H9 (cell line): ENCODE results near the gene CHST1. TPM values are rescaled to one million over a fixed set of nuclear protein-coding genes. Genes with fewer than 3 reads are reported as not detected.

ENCODE experiments used
- DNase-seq: peaks from one replicate; pipeline ENCODE4 v3.0.0-alpha.2; 2017
- H2AFZ ChIP-seq: one replicate; pipeline ENCODE4 v1.6.1; 2013; ENCODE audit warnings: mild to moderate bottlenecking, low read length, control low read depth, moderate library complexity
- H2AK5ac ChIP-seq: 2 replicates; pipeline ENCODE4 v1.6.1; 2013; ENCODE audit warnings: low read length, control low read depth, mixed read lengths; ENCODE audit not compliant: insufficient read length
- H2BK120ac ChIP-seq: one replicate; pipeline ENCODE4 v1.6.1; 2013; ENCODE audit warnings: low read depth, mild to moderate bottlenecking, low read length, control low read depth, inconsistent platforms; ENCODE audit not compliant: poor library complexity, severe bottlenecking
- H2BK12ac ChIP-seq: 2 replicates; pipeline ENCODE4 v1.6.1; 2013; ENCODE audit warnings: low read length, control low read depth, mixed read lengths, low read depth; ENCODE audit not compliant: insufficient read length
- H2BK15ac ChIP-seq: 2 replicates; pipeline ENCODE4 v1.6.1; 2013; ENCODE audit warnings: low read depth, low read length, control low read depth
- H2BK20ac ChIP-seq: one replicate; pipeline ENCODE4 v1.6.1; 2013; ENCODE audit warnings: low read depth, mild to moderate bottlenecking, low read length, control low read depth, inconsistent platforms; ENCODE audit not compliant: poor library complexity, severe bottlenecking
- H2BK5ac ChIP-seq: 2 replicates; pipeline ENCODE4 v1.6.1; 2013; ENCODE audit warnings: low read length, control low read depth, mixed read lengths; ENCODE audit not compliant: insufficient read length
- H3K14ac ChIP-seq: 2 replicates; pipeline ENCODE4 v1.6.1; 2013; ENCODE audit warnings: low read length, control low read depth; ENCODE audit not compliant: insufficient read depth
- H3K18ac ChIP-seq: 2 replicates; pipeline ENCODE4 v1.6.1; 2013; ENCODE audit warnings: low read depth, mild to moderate bottlenecking, mixed read lengths, low read length, control low read depth; ENCODE audit not compliant: insufficient read length
- H3K23ac ChIP-seq: 2 replicates; pipeline ENCODE4 v1.6.1; 2013; ENCODE audit warnings: low read length, control low read depth, mixed read lengths, low read depth; ENCODE audit not compliant: insufficient read length
- H3K23me2 ChIP-seq: 2 replicates; pipeline ENCODE4 v1.6.1; 2013; ENCODE audit warnings: low read depth, mild to moderate bottlenecking, mixed read lengths, low read length, control low read depth; ENCODE audit not compliant: insufficient read length, poor library complexity, severe bottlenecking
- H3K27ac ChIP-seq: 2 replicates; pipeline ENCODE4 v1.5.1; 2013; ENCODE audit warnings: low read length, control low read depth, mixed read lengths, low read depth; ENCODE audit not compliant: insufficient read length
- H3K27me3 ChIP-seq: 2 replicates; pipeline ENCODE4 v1.6.1; 2013; ENCODE audit warnings: low read length, control low read depth, inconsistent platforms; ENCODE audit not compliant: insufficient read depth
- H3K4ac ChIP-seq: 2 replicates; pipeline ENCODE4 v1.6.1; 2013; ENCODE audit warnings: low read depth, mild to moderate bottlenecking, control low read depth, inconsistent platforms, low read length, moderate library complexity
- H3K4me1 ChIP-seq: 2 replicates; pipeline ENCODE4 v1.6.1; 2013; ENCODE audit warnings: low read length, control low read depth, inconsistent platforms; ENCODE audit not compliant: insufficient read depth
- H3K4me2 ChIP-seq: 2 replicates; pipeline ENCODE4 v1.6.1; 2013; ENCODE audit warnings: low read length, control low read depth, mixed read lengths; ENCODE audit not compliant: insufficient read length, insufficient read depth
- H3K56ac ChIP-seq: 2 replicates; pipeline ENCODE4 v1.6.1; 2013; ENCODE audit warnings: low read depth, mild to moderate bottlenecking, mixed read lengths, low read length, control low read depth; ENCODE audit not compliant: insufficient read length
- H3K79me1 ChIP-seq: 2 replicates; pipeline ENCODE4 v1.6.1; 2013; ENCODE audit warnings: low read depth, mild to moderate bottlenecking, moderate library complexity, low read length, control low read depth, inconsistent platforms; ENCODE audit not compliant: insufficient read depth, poor library complexity, severe bottlenecking
- H3K79me2 ChIP-seq: 2 replicates; pipeline ENCODE4 v1.6.1; 2013; ENCODE audit warnings: low read length, control low read depth, inconsistent platforms; ENCODE audit not compliant: insufficient read depth
- H3K9ac ChIP-seq: 2 replicates; pipeline ENCODE4 v1.6.1; 2013; ENCODE audit warnings: low read length, control low read depth, mixed read lengths; ENCODE audit not compliant: insufficient read length; ENCODE audit errors: extremely low read depth
- H3K9me3 ChIP-seq: one replicate; pipeline ENCODE4 v1.6.1; 2013; ENCODE audit warnings: low read depth, low read length, inconsistent platforms; ENCODE audit not compliant: control insufficient read depth
- H3T11ph ChIP-seq: one replicate; pipeline ENCODE4 v1.6.1; 2013; ENCODE audit warnings: mild to moderate bottlenecking, low read length, control low read depth, inconsistent platforms
- H4K20me1 ChIP-seq: one replicate; pipeline ENCODE4 v1.6.1; 2013; ENCODE audit not compliant: control insufficient read depth, insufficient read length, insufficient read depth
- H4K5ac ChIP-seq: 2 replicates; pipeline ENCODE4 v1.6.1; 2013; ENCODE audit warnings: low read depth, mild to moderate bottlenecking, mixed read lengths, low read length, control low read depth; ENCODE audit not compliant: insufficient read length
- H4K8ac ChIP-seq: replicated peaks from 2 replicates; pipeline ENCODE4 v1.6.1; 2013; ENCODE audit warnings: low read length, control low read depth, mixed read lengths, low read depth; ENCODE audit not compliant: insufficient read length
- H4K91ac ChIP-seq: 2 replicates; pipeline ENCODE4 v1.6.1; 2013; ENCODE audit warnings: low read depth, mild to moderate bottlenecking, moderate library complexity, mixed read lengths, low read length, control low read depth; ENCODE audit not compliant: insufficient read length
- H3K27ac Mint-ChIP-seq, 3 experiments: 2 replicates in 2 of 3; 3 replicates in 1 of 3; pipeline ENCODE4 v1.8.0; 2020 to 2021; ENCODE audit warnings: mixed read lengths in 3 of 3, mild to moderate bottlenecking in 1 of 3, moderate library complexity in 1 of 3
- H3K27me3 Mint-ChIP-seq: 2 replicates; pipeline ENCODE4 v1.8.0; 2021; ENCODE audit warnings: low read depth, mild to moderate bottlenecking, moderate library complexity, mixed read lengths
- H3K36me3 Mint-ChIP-seq, 3 experiments: 2 replicates in 2 of 3; 3 replicates in 1 of 3; pipeline ENCODE4 v1.8.0; 2020 to 2021; ENCODE audit warnings: low read depth in 3 of 3, mixed read lengths in 3 of 3; ENCODE audit not compliant: insufficient read depth in 1 of 3
- H3K4me1 Mint-ChIP-seq, 2 experiments: 2 replicates each; pipeline ENCODE4 v1.8.0; 2020; ENCODE audit warnings: mixed read lengths in 2 of 2
- H3K4me3 Mint-ChIP-seq, 2 experiments: 2 replicates in 1 of 2; 3 replicates in 1 of 2; pipeline ENCODE4 v1.8.0; 2020 to 2021; ENCODE audit warnings: mild to moderate bottlenecking in 2 of 2, mixed read lengths in 2 of 2, moderate library complexity in 1 of 2
- H3K9me3 Mint-ChIP-seq, 2 experiments: 2 replicates in 1 of 2; 3 replicates in 1 of 2; pipeline ENCODE4 v1.8.0; 2020; ENCODE audit warnings: mild to moderate bottlenecking in 2 of 2, mixed read lengths in 2 of 2, moderate library complexity in 1 of 2
- WGBS: extraction: QIAGEN DNeasy Blood & Tissue Kit; methylation state at CpG from one replicate; pipeline ENCODE4 v1.1.7; 2013; ENCODE audit warnings: missing lambda C conversion rate, low lambda C conversion rate, mixed read lengths; ENCODE audit not compliant: insufficient read length; ENCODE audit errors: extremely low coverage; 5-methylcytosine and 5-hydroxymethylcytosine counted together
- total RNA-seq: library from RNA; stranded (reverse); gene quantifications from 2 replicates; pipeline ENCODE4 v1.2.1, GENCODE V29; 2021
- TF ChIP-seq, protein P1 (sequence below): fragments of 200-600 bp; sonication (generic); conservative IDR thresholded peaks from 3 replicates; pipeline ENCODE4 v1.8.0; 2021; ENCODE audit warnings: antibody characterized with exemption, mild to moderate bottlenecking

CHST1 gene
- total RNA-seq, 1 experiment from 2014 or later, result 0.57 TPM

DNA sequence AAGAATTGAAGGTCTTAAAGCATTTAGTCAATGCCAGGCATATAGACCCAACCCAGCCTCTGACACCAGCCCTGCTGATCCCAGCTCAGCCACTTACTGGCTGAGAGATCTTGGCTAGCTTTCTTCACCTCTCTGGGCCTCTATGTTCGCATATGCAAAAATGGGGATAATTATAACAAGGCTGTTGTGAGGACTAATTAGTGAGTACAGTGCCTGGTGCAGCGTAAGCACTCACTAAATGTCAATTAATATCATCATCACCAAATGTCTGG is 10.5 kb downstream of the CHST1 start:
- H3K79me1 ChIP-seq, result no peaks in the 10 kb centered on the region
- peaks cover 20 to 25% of the 10 kb centered on the region in 2 experiments for H3K4me1 Mint-ChIP-seq
- H3K56ac ChIP-seq, result no peak overlapping the region
- no peak overlapping the region; a peak in 1 of 5 replicates for H3K4me3 Mint-ChIP-seq
- H3K27me3 ChIP-seq, result no peaks in the 10 kb centered on the region
- no peaks in the 10 kb centered on the region for H3K4me1 ChIP-seq
- H3K27ac ChIP-seq, result no peak overlapping the region
- no peak overlapping the region for H2BK12ac ChIP-seq
- no peak overlapping the region for H2BK15ac ChIP-seq
- no peak overlapping the region for H2AFZ ChIP-seq
- H4K8ac ChIP-seq, result no peak overlapping the region
- peaks cover 15% of the 10 kb centered on the region for H3K27me3 Mint-ChIP-seq
- H4K20me1 ChIP-seq, result no peaks in the 10 kb centered on the region
- H4K5ac ChIP-seq, result no peak overlapping the region
- H3K4me2 ChIP-seq, result no peak overlapping the region
- H3T11ph ChIP-seq, result no peak overlapping the region
- no peaks in the 10 kb centered on the region for H3K9me3 Mint-ChIP-seq
- TF ChIP-seq, protein P1, sequence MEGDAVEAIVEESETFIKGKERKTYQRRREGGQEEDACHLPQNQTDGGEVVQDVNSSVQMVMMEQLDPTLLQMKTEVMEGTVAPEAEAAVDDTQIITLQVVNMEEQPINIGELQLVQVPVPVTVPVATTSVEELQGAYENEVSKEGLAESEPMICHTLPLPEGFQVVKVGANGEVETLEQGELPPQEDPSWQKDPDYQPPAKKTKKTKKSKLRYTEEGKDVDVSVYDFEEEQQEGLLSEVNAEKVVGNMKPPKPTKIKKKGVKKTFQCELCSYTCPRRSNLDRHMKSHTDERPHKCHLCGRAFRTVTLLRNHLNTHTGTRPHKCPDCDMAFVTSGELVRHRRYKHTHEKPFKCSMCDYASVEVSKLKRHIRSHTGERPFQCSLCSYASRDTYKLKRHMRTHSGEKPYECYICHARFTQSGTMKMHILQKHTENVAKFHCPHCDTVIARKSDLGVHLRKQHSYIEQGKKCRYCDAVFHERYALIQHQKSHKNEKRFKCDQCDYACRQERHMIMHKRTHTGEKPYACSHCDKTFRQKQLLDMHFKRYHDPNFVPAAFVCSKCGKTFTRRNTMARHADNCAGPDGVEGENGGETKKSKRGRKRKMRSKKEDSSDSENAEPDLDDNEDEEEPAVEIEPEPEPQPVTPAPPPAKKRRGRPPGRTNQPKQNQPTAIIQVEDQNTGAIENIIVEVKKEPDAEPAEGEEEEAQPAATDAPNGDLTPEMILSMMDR, result no peak
- H3K18ac ChIP-seq, result no peak overlapping the region
- no peak for DNase-seq
- H2BK120ac ChIP-seq, result no peak overlapping the region
- no peaks in the 10 kb centered on the region for H3K23me2 ChIP-seq
- H2BK20ac ChIP-seq, result no peak overlapping the region
- H3K79me2 ChIP-seq, result no peaks in the 10 kb centered on the region
- no CpG with 5 or more reads among the region's 2 CpGs for WGBS
- no peak overlapping the region for H3K23ac ChIP-seq
- no peaks in the 10 kb centered on the region for H3K9me3 ChIP-seq
- no peak overlapping the region for H3K14ac ChIP-seq
- H3K9ac ChIP-seq, result no peak overlapping the region
- no peak overlapping the region for H3K27ac Mint-ChIP-seq
- H2BK5ac ChIP-seq, result no peak overlapping the region
- no peak overlapping the region for H2AK5ac ChIP-seq
- H3K36me3 Mint-ChIP-seq, result no peaks in the 10 kb centered on the region; a peak in 1 of 7 replicates
- H3K4ac ChIP-seq, result no peak overlapping the region
- no peak overlapping the region for H4K91ac ChIP-seq
